ACC112 (cell line): ENCODE data around the gene NANS.

ENCODE experiments used
- H2AFZ ChIP-seq: fragments of 200-600 bp; sonication (generic); one replicate; pipeline ENCODE4 v1.6.0; 2017; ENCODE audit warnings: antibody characterized with exemption, low read length; ENCODE audit not compliant: unreplicated experiment
- H3K27ac ChIP-seq: fragments of 200-600 bp; sonication (generic); 2 replicates; pipeline ENCODE4 v1.5.1; 2014; ENCODE audit warnings: low read depth, mild to moderate bottlenecking, antibody characterized with exemption, low read length, moderate library complexity
- H3K27me3 ChIP-seq: fragments of 200-600 bp; sonication (generic); 2 replicates; pipeline ENCODE4 v1.6.1; 2014; ENCODE audit warnings: mild to moderate bottlenecking, antibody characterized with exemption, low read length, moderate library complexity, mixed read lengths; ENCODE audit not compliant: insufficient read depth
- H3K36me3 ChIP-seq: fragments of 200-600 bp; sonication (generic); 2 replicates; pipeline ENCODE4 v1.6.1; 2016; ENCODE audit warnings: mild to moderate bottlenecking, antibody characterized with exemption, low read length, moderate library complexity, mixed read lengths; ENCODE audit not compliant: insufficient read depth
- H3K4me1 ChIP-seq: fragments of 200-600 bp; sonication (generic); one replicate; pipeline ENCODE4 v1.6.1; 2016; ENCODE audit warnings: low read length, mixed read lengths; ENCODE audit not compliant: insufficient read depth, unreplicated experiment, control insufficient read depth
- H3K4me3 ChIP-seq: fragments of 200-600 bp; sonication (generic); 2 replicates; pipeline ENCODE4 v1.5.1; 2014; ENCODE audit warnings: mild to moderate bottlenecking, low read depth, low read length
- H3K79me2 ChIP-seq: fragments of 200-600 bp; sonication (generic); one replicate; pipeline ENCODE4 v1.6.0; 2016; ENCODE audit warnings: low read length; ENCODE audit not compliant: control insufficient read depth, unreplicated experiment, insufficient read depth

NANS gene

GRCh38 chr9:98057138-98057799 is 737 bp downstream of the NANS start:
- no peaks in the 10 kb centered on the region for H3K27me3 ChIP-seq
- peaks cover 6% of the 10 kb centered on the region; the same call in 1 of the 2 replicates for H3K36me3 ChIP-seq
- peak overlapping the region; percentile 10 for H2AFZ ChIP-seq
- peak overlapping the region; percentile 79 for H3K27ac ChIP-seq
- peaks cover 27% of the 10 kb centered on the region for H3K4me1 ChIP-seq
- peaks cover 45% of the 10 kb centered on the region for H3K79me2 ChIP-seq
- peak overlapping the region; percentile 92 for H3K4me3 ChIP-seq

- H3K4me1 ChIP-seq, result peaks cover 29% of the 10 kb centered on the region
- no peaks in the 10 kb centered on the region for H3K27me3 ChIP-seq
- H2AFZ ChIP-seq, result no peak overlapping the region
- peaks cover 59% of the 10 kb centered on the region for H3K79me2 ChIP-seq
- H3K4me3 ChIP-seq, result no peak overlapping the region
- H3K36me3 ChIP-seq, result peaks cover 34% of the 10 kb centered on the region
- no peak overlapping the region for H3K27ac ChIP-seq
Measured at GRCh38 chr9:98062161-98062560, 5.6 kb downstream of the NANS start.

GRCh38 chr9:98064623-98065392 is 8.3 kb downstream of the NANS start:
- Histone ChIP-seq H3K4me3 (no peak overlapping the region), H3K27me3 (no peaks in the 10 kb centered on the region), H3K36me3 (peaks cover 45% of the 10 kb centered on the region), H2AFZ (no peak overlapping the region), H3K79me2 (peaks cover 51% of the 10 kb centered on the region), H3K4me1 (peaks cover 19% of the 10 kb centered on the region), H3K27ac (peak overlapping the region; percentile 42; the same call in 1 of the 2 replicates)

- H3K27ac ChIP-seq, result no peak overlapping the region
- no peaks in the 10 kb centered on the region for H3K27me3 ChIP-seq
- peaks cover 41% of the 10 kb centered on the region for H3K36me3 ChIP-seq
- H3K79me2 ChIP-seq, result peaks cover 44% of the 10 kb centered on the region
- no peak overlapping the region for H2AFZ ChIP-seq
- H3K4me3 ChIP-seq, result no peak overlapping the region
- peaks cover 12% of the 10 kb centered on the region for H3K4me1 ChIP-seq
Measured at GRCh38 chr9:98066235-98066634, 9.7 kb downstream of the NANS start.

- Histone ChIP-seq H3K27me3 (no peaks in the 10 kb centered on the region), H3K79me2 (peaks cover 50% of the 10 kb centered on the region), H3K36me3 (peaks cover 39% of the 10 kb centered on the region), H2AFZ (no peak overlapping the region), H3K4me3 (no peak overlapping the region), H3K4me1 (peaks cover 12% of the 10 kb centered on the region), H3K27ac (no peak overlapping the region)
Measured at GRCh38 chr9:98067184-98067583, 10.7 kb downstream of the NANS start.

GRCh38 chr9:98069551-98069950 is 13.0 kb downstream of the NANS start:
- Histone ChIP-seq H3K36me3 (peaks cover 27% of the 10 kb centered on the region), H3K79me2 (peaks cover 43% of the 10 kb centered on the region), H3K4me3 (no peak overlapping the region), H2AFZ (no peak overlapping the region), H3K27me3 (no peaks in the 10 kb centered on the region), H3K27ac (no peak overlapping the region), H3K4me1 (peaks cover 15% of the 10 kb centered on the region)

GRCh38 chr9:98070704-98071103 is 14.2 kb downstream of the NANS start:
- H3K36me3 ChIP-seq, result peaks cover 21% of the 10 kb centered on the region
- H3K27ac ChIP-seq, result no peak overlapping the region
- H3K4me1 ChIP-seq, result peaks cover 20% of the 10 kb centered on the region
- H3K27me3 ChIP-seq, result no peaks in the 10 kb centered on the region
- H3K4me3 ChIP-seq, result no peak overlapping the region
- H3K79me2 ChIP-seq, result peaks cover 45% of the 10 kb centered on the region
- no peak overlapping the region for H2AFZ ChIP-seq

GRCh38 chr9:98071737-98072136 is 15.2 kb downstream of the NANS start:
- Histone ChIP-seq H3K4me3 (no peak overlapping the region), H3K79me2 (peaks cover 42% of the 10 kb centered on the region), H3K27me3 (no peaks in the 10 kb centered on the region), H3K4me1 (peaks cover 25% of the 10 kb centered on the region), H3K36me3 (peaks cover 15% of the 10 kb centered on the region), H3K27ac (no peak overlapping the region), H2AFZ (no peak overlapping the region)

GRCh38 chr9:98074115-98074990 is 17.8 kb downstream of the NANS start:
- Histone ChIP-seq H3K27ac (peak overlapping the region; percentile 66), H2AFZ (no peak overlapping the region)

GRCh38 chr9:98075332-98075805 is 18.8 kb downstream of the NANS start:
- H3K27me3 ChIP-seq, result no peaks in the 10 kb centered on the region
- H2AFZ ChIP-seq, result no peak overlapping the region
- H3K36me3 ChIP-seq, result peaks cover 10% of the 10 kb centered on the region; the same call in 1 of the 2 replicates
- H3K4me1 ChIP-seq, result peaks cover 22% of the 10 kb centered on the region
- H3K27ac ChIP-seq, result peak overlapping the region; percentile 66
- peak overlapping the region; percentile 6; the same call in 1 of the 2 replicates for H3K4me3 ChIP-seq
- peaks cover 26% of the 10 kb centered on the region for H3K79me2 ChIP-seq

More at GRCh38 chr9:98074115-98074990, 17.8 kb downstream of the NANS start:
- H3K4me1 ChIP-seq, result peaks cover 18% of the 10 kb centered on the region
- no peaks in the 10 kb centered on the region for H3K27me3 ChIP-seq
- H3K4me3 ChIP-seq, result no peak overlapping the region
- H3K36me3 ChIP-seq, result peaks cover 11% of the 10 kb centered on the region; the same call in 1 of the 2 replicates
- H3K79me2 ChIP-seq, result peaks cover 30% of the 10 kb centered on the region
